Stimulated activated CD4-positive, alpha-beta T cell treated with anti-CD3 and anti-CD28 coated beads, Interleukin-4, amount 100 ng/mL, for 48 hours (primary cell): ENCODE results near the gene ZNF654.
A peak's percentile ranks its signal among the peaks of the same experiment; 100 is the strongest.
"Not testable (repeated sequence)": the region's sequence is repeated elsewhere in the genome, so short reads cannot be mapped to it uniquely, and the experiment has no call there.

Experiments
- DNase-seq, 2 donors: peaks; one replicate each; pipeline ENCODE4 v3.0.0-alpha.2; 2020; ENCODE audit warnings: low read depth in 2 of 2

The ZNF654 gene

GRCh38 chr3:88058581-88059379, at the start of gene ZNF654, which contains the start of gene CGGBP1:
Gene ZNF654 (plus strand): TSS chr3:88059255. CDS start chr3:88059320, 65 bp downstream.
Gene CGGBP1 (minus strand): TSS chr3:88059005. CDS start chr3:88055976, 3,029 bp downstream.
- peak; percentile 98 for DNase-seq

DNA sequence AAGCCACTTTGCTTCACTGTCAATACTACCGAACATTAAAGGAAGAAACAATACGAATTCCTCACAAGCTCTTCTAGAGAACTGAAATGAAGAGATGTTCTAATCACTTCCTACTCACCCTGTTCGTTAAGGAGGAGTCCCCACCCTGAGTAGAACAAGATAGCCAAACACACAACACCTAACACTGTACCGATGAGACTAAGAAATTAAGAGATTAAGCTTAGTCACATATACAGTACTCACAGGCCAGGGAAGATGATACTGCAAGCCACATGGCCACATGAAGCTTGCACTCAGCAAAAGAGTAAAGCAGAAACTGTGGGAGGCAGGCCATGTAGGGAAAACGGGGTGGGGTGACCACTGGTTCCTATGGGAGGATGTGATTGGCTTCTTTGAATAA, 48.2 kb upstream of the ZNF654 start:
- DNase-seq: no peak

DNA sequence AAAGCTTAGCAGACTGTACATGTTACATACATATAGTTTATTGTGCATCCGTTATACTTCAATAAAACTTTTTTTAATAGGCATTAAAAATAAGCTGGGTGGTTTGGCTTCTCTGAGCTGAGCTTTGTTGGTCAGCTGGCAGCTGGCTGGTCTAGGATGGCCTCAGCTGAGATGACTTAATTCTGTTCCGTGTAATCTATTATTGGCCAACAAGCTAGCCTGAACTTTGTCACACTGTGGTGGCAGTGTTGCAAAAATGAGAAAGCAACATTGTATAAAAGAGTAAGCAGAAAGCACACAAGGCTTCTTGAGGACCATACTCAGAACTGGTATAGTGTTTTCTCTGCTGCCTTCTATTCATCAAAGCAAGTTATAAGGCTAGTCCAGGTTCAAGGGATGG, 45.5 kb upstream of the ZNF654 start:
- DNase-seq: no peak

- DNase-seq: not testable (repeated sequence)
Measured at GRCh38 chr3:88015656-88016055, 43.4 kb upstream of the ZNF654 start.

DNA sequence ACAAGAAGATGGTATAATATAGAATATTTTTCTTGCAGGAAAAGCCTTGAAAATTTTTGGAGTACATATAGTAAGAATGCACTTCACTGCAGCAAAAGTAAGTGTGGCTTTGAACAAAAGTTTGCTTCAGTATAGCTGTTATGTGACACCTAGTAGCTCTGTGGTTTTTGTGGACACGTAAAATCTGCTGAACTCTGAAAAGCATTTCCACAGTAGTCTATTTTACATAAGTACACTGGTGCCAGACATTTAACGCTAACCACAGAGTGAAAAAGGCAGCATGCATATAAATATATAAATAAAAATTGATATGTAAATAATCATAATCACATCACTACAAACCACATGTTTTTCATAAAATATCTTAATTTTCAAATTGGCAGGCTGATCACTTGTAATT, 40.0 kb upstream of the ZNF654 start:
- no peak for DNase-seq

DNA sequence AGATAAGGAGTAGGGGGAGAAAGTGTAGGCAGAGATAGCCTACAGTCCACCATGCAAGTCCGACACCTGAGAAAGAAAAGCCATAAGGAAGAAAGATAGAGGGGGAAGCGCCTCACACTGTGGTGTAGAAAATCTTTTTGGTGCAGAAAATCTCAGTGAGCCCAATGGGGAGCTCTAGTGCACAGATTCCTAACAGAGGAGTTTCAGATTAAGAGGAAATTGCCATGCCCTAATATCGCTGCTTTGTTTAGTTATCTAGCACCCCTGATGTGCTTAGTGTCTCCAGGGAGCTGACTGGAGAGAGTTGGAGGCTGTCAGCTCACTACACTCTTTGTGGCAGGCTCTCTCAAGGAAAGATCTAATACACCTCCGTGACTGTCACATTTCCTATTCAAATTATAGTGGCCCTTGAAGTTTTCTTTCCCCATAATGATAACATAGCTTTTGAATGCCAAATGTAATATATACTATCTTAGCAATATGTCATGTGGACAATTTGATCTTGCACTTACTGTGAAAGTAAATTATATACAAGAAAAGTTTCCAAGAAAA, 34.0 kb upstream of the ZNF654 start:
- DNase-seq: no peak

GRCh38 chr3:88028876-88029275, 30.2 kb upstream of the ZNF654 start:
- DNase-seq: no peak

DNA sequence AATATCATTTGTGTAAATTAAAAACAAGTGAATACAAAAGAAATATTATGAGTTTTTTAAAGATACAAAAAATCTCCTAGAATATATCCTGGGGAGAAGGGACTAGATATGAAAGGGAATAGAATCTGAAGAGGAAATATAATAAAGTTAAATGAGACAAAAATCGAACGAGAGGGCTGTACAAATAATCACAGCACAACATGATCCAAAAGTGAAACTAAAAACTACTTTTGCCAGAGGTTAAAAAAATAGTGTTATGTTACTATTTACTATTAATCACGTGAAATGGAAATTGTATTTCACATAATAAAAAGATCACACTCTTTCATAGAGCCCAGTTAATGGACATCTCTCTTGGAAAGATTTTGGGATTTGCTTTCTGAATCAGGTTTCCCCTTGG, 28.8 kb upstream of the ZNF654 start:
- DNase-seq: no peak

DNA sequence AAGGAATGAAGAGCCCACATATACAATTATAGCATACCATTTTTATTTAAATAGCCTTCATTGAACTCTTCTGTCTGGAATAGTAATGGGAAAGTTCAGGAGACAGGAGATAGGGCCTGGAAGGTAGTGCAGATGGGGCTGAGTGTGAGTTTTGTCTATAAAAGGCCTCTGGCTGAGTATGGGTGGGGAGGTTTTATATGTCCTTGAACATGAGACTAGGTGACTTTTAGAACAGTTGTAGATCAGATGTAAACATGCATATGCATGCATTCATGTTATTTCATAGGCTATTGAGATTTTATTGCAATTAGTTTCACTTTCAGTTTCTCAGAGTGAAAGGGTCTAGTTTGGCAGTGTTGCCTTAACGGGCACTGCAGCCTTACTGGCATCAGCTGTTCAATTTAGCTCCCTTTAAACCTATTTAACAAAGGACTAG, 27.4 kb upstream of the ZNF654 start:
- no peak for DNase-seq

DNA sequence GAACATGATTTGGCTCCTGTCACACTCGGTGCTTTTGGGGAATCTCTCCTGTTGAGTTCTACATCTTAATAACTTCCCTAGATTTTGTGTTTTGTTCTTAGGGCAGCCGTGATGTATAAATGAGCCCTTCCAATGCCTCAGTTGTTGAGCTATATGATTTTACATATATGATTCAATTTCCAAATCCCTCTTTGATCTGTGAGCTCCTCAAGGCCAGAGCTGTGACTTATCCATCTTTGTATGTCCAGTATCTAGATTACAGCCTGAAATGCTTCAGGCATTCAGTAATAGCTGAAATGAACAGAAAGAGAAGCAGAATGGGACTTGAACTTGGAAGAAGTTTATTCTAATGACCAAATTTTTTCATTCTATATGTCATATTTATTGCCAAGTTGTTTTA, 26.8 kb upstream of the ZNF654 start:
- DNase-seq: no peak

GRCh38 chr3:88033079-88033478, 26.0 kb upstream of the ZNF654 start:
- DNase-seq: no peak

GRCh38 chr3:88033808-88034207, 25.2 kb upstream of the ZNF654 start:
- DNase-seq: no peak

- no peak for DNase-seq
Measured at GRCh38 chr3:88034491-88035275, 24.4 kb upstream of the ZNF654 start.

DNA sequence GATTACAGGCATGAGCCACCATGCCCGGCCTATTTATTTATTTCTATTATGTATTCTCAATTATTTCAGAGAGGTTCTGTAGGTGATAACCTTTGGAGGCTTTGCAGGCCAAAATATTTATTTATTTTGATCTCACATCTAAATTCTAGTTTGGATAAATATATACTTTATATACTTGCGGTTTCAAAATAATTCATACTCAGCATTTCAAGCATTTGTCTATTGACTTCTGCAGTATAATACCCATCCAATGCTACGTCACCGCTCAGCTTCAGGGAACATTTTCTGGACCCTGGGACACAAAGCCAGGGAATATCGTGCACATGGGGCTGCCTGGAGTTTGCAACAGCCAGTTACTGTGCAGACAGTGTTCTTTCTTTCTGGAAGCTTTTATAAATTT, 22.8 kb upstream of the ZNF654 start:
- DNase-seq: no peak

GRCh38 chr3:88038566-88038965, 20.5 kb upstream of the ZNF654 start:
- no peak for DNase-seq

DNA sequence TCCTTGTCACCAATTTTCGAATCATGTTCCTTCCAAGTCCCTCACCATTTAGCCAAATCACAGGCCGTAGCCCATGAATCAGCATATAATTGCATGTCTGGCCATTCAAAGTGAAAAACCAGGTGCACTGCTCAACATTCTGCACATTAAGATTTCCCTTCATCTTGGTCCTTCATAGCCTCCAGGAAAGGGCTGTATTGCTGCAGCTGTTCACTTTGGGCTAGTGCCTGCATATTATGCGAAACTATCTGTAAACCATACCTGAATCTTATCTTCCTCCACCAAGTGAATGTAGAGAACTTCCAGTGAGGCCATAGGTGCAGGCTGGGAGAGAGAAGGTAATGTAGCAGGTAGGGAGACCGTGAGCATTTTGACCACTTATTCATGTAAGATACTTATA, 18.5 kb upstream of the ZNF654 start:
- DNase-seq: no peak

DNA sequence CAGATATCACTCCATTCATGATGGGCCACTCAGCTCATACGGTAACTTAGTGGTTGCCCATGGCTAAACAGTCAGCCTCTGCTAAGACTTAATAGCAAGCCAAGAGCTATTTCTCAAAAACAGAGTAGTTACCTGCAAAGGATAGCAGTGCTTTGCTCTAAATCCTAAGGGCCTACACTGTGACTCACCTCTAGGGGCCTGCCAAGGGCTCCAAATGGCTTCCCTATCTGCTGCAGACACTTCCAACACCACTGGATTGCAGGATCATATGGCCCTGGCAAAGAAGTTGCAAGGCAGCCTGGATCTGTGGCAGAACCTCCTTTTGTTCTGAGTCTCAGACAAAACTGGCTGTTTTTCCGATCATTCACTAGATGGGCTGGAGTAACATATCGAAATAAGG, 18.1 kb upstream of the ZNF654 start:
- no peak for DNase-seq

DNA sequence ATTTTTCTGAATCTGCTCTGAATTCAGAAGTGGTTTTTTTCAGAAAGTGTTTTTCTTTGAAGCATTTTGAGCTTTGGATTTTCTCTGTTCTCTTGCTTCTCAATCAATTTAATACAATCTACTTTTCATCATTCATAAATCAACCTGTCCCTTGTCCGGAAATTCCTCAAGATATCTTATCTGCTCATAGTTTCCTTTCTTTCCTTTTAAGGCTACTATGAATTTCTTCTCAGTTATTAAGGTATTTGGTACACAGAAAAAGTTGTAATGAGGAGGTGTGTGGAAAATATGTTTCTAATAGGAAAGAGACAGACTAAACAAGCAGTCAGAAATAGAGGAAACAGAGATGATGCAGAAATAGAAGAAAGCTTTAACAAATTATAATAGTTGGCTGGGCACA, 14.6 kb upstream of the ZNF654 start:
- no peak for DNase-seq

DNA sequence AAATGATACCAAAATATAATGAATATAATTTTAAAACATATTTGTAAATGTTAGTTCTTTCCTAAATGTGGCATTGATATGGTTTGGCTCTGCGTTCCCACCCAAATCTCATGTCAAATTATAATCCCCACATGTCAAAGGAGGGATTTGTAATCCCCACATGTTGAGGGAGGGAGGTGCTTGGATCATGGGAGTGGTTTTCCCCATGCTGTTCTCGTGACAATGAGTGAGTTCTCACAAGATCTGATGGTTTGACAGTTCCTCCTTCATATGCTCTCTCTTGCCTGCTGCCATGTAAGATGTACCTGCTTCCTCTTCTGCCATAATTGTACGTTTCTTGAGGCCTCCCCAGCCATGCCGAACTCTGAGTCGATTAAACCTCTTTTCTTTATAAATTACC, 12.3 kb upstream of the ZNF654 start:
- no peak for DNase-seq

DNA sequence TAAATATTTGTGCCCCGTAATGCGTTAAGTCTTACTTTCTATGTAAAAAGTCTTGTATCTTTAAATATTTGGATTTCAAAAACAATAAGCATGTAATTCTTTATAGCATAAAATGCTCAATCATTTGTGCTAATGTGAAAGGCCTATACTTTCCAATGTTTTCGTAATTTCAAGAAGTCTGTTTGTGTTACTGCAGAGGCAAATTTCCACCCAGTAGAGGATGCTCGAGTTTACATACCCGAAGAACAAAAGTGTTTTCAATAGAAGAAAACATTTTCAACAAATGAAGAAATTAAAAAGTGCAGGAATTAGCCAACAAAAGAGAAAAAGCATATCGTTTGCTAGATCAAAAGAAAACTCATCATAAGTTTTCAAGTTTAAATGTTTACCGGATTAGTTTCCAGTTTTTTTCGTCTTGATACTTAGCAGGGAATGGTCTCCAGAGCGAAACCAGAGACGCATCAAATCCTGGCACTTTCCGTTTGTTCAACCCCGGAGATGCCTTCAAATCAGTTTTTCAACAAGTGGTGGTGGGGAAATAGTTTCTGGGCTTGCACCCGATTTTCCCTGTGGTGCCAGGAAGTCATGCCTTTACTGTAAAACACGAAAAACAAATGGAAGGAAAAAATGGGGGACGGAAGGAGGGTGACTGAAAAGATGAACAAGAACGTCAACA, 1.3 kb upstream of the ZNF654 start:
- DNase-seq: no peak

DNA sequence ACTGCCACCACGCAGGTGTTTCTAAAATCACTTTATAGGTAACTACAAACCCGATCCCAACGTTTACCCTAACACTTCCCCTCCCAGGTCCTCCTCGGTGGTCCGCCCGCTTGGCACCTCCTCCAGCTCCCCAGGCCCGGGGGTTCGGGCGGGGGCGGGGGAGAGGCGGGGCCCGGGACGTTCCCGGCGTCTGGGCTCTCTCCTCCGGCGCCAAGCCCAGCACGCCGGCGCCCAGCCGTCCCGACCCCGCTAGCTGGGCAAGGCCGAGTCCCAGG, 812 bp upstream of the ZNF654 start:
- no peak for DNase-seq

DNA sequence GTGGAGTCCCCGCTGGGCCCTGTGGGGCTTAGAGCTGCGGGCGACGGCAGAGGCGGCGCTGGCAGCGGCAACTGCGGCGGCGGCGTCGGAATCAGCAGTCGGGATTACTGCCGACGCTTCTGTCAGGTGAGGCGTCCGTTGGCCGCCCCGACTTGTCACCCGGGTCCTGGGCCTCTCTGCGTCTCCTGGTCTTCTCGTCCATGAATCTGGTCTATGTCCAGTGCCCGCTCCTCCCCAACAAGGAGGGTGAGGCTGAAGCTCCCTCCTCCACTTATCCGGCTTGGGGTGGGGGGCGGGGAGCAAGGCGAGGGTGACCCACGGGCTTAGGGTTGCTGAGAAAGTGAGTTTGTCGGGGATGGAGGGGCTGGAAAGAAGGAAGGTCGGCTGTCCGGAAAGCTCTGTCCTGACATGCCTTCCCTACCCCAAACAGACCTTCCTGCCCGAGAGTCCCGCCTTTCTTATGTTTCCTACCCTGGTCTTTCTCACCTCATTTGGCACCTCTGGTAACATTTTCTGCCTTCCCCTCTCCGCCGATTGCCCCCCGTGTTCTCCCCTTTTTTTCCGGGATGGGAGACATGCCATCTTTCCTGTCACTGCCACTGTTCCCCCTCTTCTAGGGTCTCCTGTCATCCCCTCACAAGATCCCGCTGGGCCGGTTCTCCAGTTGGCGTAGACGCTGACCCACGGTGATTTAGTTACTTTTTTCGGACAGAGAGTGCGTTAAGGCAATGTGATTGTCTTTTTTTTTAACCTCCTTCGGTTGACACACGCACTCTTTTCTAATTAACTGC, 520 bp downstream of the ZNF654 start:
- DNase-seq: no peak
